GM12874 (cell line): ENCODE results near the gene RNF214.

Experiments used
- CTCF ChIP-seq: IDR thresholded peaks from 2 replicates; pipeline ENCODE4 v1.5.1; 2011; ENCODE audit warnings: low read depth, mild to moderate bottlenecking, control low read depth, low read length, moderate library complexity; ENCODE audit not compliant: insufficient read depth

RNF214 gene

GRCh38 chr11:117315285-117316196, 83.1 kb downstream of the RNF214 start:
- TF ChIP-seq CTCF, result no peak

- no peak for TF ChIP-seq CTCF
These were observed 83.9 kb downstream of the RNF214 start, which contains the start of gene BACE1 for GRCh38 chr11:117316197-117316961. Gene BACE1 (minus strand): TSS chr11:117316256. CDS start chr11:117315795, 461 bp downstream.

- no peak for TF ChIP-seq CTCF
These were observed 86.3 kb downstream of the RNF214 start for GRCh38 chr11:117318738-117319137.

GRCh38 chr11:117319214-117319840, 86.9 kb downstream of the RNF214 start:
- no peak for TF ChIP-seq CTCF

GRCh38 chr11:117327567-117328374, 95.3 kb downstream of the RNF214 start, which contains the start of gene CEP164:
Gene CEP164 (plus strand): TSS chr11:117327854. CDS start chr11:117338587, 10,733 bp downstream.
- no peak for TF ChIP-seq CTCF

- TF ChIP-seq CTCF, result no peak
These were observed 96.0 kb downstream of the RNF214 start for GRCh38 chr11:117328375-117329010.
